Measurements from ENCODE around the gene RAD51B.
"Not testable (repeated sequence)": the region's sequence is repeated elsewhere in the genome, so short reads cannot be mapped to it uniquely, and the experiment has no call there.

GRCh38 chr14:68048815-68049214 lies 229.2 kb downstream of the RAD51B start:
- not testable (repeated sequence) for TF ChIP-seq POLR2A, POLR2AphosphoS5, EP300 (IDR thresholded peaks at IDR 0.05)
- TF ChIP-seq, protein P1, sequence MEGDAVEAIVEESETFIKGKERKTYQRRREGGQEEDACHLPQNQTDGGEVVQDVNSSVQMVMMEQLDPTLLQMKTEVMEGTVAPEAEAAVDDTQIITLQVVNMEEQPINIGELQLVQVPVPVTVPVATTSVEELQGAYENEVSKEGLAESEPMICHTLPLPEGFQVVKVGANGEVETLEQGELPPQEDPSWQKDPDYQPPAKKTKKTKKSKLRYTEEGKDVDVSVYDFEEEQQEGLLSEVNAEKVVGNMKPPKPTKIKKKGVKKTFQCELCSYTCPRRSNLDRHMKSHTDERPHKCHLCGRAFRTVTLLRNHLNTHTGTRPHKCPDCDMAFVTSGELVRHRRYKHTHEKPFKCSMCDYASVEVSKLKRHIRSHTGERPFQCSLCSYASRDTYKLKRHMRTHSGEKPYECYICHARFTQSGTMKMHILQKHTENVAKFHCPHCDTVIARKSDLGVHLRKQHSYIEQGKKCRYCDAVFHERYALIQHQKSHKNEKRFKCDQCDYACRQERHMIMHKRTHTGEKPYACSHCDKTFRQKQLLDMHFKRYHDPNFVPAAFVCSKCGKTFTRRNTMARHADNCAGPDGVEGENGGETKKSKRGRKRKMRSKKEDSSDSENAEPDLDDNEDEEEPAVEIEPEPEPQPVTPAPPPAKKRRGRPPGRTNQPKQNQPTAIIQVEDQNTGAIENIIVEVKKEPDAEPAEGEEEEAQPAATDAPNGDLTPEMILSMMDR (IDR thresholded peaks at IDR 0.05): not testable (repeated sequence)
